HG03439 (cell line): ENCODE measurements around the gene SLC44A1.

Experiments used
- ATAC-seq: cut with Tn5 transposase; IDR thresholded peaks from one replicate; pipeline ENCODE4 v1.9.1; 2021; ENCODE audit warnings: mild to moderate bottlenecking, moderate library complexity; ENCODE audit not compliant: unreplicated experiment

Gene SLC44A1

DNA sequence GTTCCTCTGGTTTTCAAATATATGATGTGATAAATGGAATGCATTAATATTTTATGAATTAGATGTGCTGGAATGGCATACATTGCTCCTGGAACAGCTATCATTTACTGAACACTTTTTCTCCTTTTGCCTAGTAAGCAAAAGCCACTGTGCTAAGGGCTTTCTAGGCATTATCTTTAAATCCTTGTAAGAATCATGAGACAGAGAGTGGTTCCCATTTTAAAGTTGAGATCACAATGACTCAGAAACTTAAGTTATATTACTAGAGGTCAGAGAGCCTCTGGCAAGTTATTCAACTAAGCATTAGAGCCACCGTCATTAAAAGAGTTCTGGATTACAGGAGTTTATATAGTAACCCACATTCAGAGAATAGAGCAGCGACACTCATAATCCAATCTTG is 176.7 kb downstream of the SLC44A1 start:
- no peak for ATAC-seq

DNA sequence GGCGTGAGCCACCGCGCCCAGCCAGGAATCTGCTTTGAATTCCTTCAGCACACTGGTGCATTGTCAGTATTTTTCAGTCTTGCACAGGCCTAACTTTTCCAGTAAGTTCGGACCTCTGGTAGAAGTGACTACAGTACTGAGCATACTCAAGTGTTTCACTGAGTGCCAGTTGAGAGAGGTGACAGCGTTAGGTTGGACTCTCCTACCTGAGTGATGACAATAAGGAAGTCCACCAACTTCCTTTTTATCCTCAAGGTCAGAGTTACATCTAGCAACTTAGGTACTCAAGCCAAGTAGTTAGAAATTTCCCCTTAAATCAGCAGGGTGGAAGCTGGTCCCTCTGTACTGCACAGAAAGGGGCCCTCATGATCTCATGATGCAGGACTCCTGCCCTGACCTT is 177.4 kb downstream of the SLC44A1 start:
- ATAC-seq = no peak

DNA sequence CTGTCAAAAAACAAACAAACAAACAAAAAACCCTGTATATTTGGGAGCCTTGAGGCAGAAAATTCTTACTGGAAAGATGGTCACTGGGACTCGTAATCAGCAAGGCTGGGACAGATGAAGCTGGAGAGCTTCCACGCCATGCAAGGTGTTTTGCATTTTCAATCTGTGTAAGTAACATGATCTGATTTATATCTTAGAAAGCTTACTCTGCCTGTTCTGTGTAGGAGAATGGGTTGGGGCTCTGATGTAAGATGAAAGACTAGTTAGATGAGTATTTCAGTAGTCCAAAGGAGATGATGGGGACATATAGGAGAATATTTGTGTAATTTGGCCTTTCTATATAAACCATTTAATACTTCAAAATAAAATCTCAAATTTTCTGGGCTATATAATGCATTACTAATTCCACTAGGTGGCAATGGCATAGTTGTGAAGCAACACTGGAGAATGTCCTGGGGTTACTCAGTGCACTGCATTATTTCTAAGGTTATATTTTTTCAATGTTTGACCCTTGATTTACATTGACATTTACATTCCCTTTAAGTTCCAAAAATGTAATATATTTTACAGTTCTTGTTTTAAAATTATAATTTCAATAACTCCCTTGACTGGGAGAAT is 181.5 kb downstream of the SLC44A1 start:
- ATAC-seq = no peak

DNA sequence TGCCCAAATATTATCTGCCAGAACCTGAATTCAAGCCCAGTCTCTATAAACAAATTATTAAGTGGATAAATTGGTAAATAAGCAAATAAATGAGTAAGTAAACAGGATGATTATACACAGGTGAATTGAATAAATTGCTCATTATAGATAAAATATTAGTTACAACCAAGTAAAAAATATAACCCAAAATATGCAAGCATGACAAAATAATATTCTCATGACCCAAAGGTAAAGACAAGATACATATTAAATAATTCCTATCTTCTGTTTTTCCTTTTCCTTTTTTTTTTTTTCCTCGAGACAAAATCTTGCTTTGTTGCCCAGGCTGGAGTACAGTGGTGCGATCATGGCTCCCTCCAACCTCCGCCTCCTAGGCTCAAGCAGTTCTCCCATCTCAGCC is 182.2 kb downstream of the SLC44A1 start:
- ATAC-seq = no peak

DNA sequence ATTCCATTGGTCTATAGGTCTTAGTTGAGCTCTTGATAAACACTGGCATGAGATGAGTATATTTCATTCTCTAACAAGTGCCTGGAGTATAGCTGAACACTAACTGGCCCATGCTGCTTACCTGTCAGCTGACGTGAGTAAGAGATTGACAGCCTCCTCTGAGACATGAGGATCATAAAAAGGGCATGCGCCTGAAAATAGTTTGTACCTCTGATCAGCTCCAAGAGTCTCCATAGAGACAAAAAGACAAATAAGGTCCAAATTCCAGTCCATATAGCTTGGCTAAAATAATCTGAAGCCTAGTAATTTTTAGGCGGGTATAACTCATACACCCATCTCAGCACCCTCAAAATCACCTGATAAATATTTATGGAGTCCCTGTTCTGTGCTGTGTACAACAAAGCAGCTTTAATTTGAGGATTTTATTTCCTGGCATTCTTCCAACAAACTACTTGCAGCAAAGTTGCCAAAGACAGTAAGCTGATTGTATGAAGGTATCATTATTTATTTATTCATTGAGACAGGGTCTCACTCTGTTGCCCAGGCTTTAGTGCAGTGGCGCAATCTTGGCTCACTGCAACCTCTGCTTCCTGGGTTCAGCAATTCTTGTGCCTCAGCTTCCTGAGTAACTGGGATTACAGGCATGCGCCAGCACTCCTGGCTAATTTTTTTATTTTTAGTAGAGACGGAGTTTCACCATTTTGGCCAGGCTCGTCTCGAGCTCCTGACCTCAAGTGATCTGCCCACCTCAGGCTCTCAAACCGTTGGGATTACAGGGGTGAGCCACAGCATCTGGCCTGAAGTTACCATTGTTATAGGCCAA is 187.2 kb downstream of the SLC44A1 start:
- ATAC-seq = no peak

DNA sequence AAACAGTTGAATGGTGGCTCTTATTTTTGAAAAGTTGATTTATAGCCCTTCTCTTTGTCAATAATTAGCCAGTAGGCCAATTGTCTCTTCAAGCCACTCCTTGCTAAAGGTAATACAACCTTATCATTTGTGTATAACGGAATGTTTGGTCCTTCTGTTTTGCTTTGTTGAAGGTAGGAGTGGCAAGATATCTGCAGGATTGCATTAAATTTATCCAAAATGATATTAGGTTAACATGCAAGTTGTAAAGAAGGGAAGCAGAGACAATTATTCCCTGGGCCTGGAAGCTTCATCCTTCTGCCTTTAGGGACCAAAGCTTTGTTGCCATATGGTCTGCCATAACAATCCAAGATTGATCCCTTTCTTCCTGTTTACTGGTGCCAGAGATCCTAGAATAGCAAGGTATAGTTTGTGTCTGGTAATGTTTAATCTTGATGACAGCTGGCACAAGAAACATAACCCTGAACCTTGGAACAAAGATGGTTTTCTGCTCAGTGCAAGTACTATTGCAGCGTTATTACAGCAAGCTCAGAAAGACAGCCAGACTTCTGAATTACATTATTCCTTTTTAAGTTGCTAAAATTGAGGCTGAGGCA is 187.9 kb downstream of the SLC44A1 start:
- no peak for ATAC-seq

DNA sequence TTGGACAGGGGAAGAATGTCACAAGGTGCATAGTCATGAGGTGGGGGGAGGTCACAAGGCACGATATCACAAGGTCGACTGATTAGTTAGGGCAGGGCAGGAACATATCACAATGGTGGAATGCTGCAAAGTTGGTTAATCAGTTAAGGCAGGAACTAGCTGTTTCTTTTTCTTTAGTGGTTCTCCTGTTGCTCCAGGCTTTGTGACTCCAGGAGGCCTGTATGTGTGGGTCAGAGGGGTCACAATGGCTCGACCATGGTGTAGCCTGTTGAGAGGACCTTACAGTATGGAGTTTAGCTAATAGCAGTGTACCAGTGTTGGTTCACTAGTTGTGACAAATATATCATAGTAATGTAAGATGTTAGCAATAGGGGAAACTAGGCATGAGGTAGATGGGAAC is 191.0 kb downstream of the SLC44A1 start:
- no peak for ATAC-seq

DNA sequence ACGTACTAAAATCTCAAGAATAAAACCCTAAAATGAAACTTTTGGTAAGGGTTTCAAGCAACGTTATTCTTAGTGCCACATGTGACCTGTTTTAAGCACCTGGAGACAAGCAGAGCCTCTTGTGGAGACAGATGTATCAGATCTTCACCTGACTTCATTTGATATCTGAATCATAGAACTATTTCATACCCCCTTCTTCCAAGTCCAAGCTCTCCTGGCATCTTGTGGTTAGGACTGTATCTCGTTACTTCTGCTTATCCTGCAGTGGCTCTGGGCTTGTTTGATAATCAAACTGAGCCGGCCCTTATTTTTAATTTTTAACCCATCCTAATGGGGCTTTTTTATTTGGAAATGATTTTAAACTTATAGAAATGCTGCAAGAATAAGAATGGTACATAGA is 192.3 kb downstream of the SLC44A1 start:
- no peak for ATAC-seq

DNA sequence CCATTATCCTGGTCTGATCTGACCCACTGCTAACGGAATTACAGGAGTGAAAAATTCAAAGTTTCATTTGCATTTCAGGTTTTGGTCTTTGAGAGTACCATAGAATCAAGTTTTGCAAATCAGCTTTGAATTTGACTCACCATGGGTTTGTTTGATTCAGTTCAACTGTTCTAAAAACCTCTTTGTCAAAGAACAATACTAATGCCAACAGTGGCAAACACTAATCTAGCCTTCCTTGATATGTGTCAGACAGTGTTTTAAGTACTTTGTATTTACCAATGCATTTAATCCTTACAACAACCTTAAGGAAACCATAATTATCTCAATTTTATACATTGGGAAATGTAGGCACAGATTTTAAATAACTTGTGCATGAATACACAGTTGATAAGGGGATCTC is 193.3 kb downstream of the SLC44A1 start:
- ATAC-seq = no peak

DNA sequence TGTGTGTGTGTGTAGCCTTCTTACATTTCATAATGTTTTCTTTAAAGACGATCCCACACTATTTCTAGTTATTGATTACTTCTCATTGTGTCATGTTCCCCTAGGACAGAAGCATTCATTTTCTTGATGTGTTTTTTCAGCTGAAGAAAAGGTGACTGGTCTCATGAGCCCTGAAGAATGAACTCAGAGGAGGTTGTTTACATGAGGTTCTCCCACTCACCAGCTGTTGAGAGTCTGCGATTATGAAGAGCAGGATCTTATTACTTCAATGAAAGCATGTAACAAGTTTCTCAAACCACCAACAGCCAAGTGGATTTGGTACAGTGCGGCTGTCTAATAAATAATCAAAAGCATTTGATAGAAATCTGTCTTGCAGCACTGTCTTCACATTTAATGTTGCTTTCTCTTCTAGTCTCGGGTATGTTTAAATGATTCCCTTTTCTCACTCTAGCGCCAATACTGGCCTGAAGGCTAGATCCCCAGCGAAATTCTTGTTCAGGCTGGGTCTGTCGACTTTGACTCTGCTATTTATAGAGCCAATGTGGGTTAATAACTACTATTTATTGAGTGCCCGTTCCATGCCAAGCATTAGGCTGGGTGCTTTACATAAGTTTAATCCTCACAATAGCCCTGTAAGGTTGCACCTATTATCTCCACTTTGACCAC is 193.8 kb downstream of the SLC44A1 start:
- ATAC-seq = no peak

DNA sequence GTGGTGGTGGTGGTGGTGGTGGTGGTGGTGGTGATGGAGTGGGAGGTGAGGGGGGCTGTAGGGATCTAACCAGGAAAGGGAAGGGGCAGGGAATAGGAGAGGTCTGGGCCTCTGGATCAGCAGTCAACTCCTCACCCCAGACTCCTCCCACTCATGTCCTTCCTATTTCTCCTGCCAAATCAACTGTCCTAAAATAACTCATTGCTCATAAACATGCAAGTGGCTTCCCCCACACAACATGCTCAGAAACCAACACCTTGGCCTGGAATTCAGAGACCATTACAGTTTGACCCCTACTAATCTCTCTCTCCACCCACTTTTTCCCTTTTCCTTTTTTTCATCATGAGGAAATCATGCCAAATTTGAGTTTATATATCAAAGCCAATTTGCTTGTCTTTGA is 195.0 kb downstream of the SLC44A1 start:
- no peak for ATAC-seq

DNA sequence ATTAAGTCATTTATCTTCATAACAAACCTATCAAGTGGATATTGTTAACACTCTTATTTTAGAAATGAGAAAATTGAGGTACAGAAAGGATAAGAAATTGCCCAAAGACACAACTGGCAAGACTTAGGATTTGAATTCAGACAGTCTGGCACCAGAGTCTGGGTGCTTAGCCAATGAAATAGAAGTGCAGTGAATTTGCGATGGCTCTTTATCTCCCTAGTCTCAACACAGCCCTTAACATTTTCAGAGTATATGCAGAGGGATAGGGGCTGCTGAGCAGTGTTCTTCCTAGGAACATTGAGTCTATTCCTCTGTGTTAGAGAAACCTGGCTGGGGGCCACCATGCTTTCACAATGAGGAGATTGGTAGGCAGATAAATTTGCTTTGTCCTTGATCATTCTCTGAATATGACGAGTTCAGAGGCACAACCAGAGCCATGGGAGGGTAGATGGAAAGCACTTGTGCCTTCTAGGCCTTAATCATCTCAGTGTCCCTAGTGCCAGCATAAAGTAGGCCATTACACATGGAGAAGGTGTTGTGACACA is 197.2 kb downstream of the SLC44A1 start:
- no peak for ATAC-seq

DNA sequence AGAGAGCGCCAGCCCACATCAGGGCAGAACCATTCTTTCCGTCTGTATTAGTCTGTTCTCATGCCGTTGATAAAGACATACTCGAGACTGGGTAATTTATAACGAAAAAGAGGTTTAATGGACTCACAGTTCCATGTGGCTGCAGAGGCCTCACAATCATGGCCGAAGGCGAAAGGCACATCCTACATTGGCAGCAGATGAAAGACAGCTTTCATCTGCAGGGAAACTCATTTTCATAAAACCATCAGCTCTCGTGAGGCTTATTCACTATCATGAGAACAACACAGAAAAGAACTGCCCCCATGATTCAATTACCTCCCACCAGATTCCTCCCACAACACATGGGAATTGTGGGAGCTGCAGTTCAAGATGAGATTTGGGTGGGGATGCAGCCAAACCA is 198.7 kb downstream of the SLC44A1 start:
- no peak for ATAC-seq

DNA sequence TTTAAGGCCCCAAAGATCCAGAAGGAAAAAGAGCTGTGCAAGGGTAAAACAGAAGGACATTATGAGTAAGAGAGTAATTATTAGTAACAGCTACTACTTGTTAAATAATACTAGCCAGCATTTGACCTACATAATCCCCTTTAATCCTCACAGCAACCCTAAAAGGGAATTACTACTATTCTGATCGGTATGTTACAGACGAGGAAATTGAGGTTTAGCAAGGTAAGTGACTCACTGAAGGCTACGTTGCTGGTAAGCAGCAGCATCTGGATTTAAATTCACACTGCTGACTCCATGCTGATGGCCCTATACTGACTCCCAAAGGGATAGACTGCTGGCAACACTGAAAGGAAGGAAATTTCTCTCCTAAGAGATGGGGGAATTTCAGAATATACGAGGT is 199.7 kb downstream of the SLC44A1 start:
- ATAC-seq = no peak

DNA sequence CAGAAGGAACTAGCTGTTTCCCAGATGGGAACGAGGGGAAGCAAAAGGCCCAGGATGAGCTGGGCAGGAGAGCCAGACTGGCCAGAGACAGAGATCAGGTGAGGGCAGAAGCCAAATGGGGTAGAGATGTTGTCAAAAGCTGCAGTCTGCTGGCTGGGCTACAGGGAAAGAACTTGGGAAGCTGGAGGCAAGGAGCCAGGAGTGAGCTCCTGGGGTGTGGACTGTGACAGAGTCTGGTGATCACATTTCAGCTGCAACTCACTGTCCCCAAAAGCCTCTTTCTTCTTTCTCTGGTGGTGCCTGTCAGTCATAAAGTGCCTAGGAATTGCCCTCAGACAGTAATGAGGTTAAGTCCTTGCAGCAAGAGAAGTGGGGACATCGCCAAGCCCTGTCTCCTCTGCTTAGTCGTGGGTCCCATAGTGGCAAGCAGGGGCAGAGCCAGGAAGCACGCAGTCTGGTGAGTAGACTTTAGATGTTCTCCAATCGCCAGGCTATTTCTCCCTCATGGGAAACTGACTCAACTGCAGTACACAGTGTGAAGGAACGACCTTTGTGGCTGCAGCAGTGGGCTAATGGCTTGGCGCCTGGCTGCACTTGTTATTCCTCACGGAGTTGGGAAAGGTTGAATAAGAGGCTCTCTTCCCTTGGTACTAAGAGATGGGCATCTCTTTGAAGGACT is 200.9 kb downstream of the SLC44A1 start:
- no peak for ATAC-seq

DNA sequence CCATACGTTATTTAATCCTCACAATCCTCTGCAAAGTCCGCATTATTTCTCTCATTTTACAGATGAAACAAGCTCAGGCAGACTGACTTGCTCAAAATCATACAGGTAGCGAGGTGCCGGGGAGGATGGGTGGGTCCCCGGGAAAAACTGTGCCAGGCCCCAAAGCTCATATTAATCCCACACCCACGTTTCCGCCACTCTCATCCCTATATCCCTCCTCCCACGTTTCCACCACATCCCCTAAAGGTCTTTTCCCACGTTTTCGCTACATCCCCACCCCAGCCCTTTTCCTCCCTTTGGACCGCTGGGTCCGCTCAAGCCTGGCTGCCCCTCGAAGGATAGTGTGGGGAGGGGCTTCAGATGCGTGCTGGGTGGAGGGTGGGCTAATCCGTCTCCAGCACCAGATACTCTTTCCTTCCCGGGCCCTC is 202.9 kb downstream of the SLC44A1 start:
- ATAC-seq = no peak

DNA sequence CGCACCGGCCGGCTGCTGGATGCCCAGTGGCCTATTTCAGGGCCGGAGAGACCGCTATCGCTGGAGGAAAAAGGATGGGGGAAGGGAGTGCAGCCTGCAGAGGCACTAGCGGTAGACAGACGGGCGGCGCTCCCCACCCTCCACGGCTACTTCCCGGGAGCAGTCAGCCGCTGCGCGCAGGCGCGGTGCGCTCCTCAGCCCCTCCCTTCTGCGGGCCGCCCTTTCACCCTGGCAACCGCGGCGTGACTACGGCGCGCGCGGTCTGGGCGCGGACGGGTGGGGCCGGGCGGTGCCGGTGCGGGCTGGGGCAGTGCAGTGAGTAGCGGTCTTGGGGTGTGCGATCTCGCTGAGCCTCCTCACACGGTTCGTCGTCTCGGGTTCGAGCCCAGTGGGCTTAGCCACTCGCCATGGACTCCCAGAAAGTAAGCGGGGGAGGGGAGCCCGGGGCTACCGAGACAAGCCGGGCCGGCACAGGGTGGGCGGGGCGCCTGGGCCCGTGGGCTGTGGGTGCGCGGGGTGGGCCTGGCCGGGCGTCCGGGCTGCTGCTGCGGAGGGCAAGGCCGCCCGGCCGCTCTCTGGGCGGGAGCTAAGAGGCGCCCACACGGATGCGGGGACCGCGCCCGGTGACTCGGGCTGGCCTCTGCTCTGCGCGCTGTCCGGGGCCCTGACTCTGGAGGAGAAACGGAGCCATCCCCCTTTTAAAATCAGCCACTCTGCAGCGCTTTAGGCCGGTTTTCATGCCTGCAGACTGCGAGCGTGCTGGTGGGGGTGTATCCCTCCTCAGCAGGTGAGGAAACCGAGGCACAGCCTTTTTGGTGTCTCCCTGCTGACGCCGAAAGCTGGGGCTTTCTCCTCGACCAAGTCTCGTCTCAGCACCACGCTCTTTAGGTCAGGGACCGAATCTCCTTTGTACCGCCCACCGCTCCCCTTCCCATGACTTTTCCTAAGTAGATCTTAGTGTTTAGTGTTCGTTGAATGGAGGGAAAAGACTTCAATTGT is 203.7 kb downstream of the SLC44A1 start, which contains the start of gene FSD1L:
TSS of gene FSD1L (plus strand) at position 221 of the 999 bp plus-strand sequence. CDS start at position 408, 187 bp downstream.
- peak; percentile 97 for ATAC-seq

DNA sequence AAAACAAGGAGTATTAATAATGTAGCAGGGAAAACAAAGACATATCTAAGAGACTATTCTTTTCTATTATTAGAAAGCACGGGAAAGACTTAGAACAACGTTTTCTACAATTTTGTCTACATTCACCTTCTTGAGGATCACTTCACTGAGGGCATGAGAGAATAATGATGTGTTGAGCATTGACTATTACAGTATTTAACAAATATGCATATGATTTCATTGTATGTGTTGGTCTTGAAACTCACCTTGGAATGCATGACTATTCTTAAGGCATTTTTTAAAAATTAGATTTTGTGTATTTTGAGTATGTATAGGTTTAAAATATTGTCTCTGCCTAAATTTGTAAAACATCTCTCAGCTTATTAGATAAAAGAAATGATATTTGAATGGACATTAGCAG is 204.6 kb downstream of the SLC44A1 start:
- ATAC-seq = no peak

DNA sequence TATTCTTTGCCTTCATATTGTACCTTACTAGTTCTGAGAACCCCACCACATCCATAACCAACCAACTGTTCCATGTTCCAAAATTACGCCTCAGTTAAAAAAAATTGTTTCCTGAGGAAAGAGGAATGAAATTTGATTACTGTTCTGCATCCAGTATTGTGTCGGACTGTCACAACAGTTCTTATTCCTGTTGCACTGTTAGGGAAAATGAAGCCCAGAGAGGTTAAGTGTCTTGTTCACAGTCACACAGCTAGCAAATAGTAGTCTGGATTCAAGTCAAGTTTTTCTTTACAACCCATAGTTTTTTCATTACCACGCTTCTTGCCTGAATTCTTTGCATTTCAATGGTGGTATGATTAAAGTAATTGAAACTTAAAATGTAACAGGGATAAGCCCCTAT is 207.7 kb downstream of the SLC44A1 start:
- no peak for ATAC-seq
